Karpas-422 (cell line): ENCODE results near the gene CEMIP. TPM values are rescaled to one million over a fixed set of nuclear protein-coding genes. Genes with fewer than 3 reads are reported as not detected.

ENCODE experiments used
- DNase-seq: peaks from one replicate; pipeline ENCODE4 v3.0.0-alpha.2; 2015
- H2AFZ ChIP-seq: fragments of 200-600 bp; sonication (generic); 2 replicates; pipeline ENCODE4 v1.6.1; 2014; ENCODE audit warnings: antibody characterized with exemption, low read length, mixed read lengths
- H3K27ac ChIP-seq: fragments of 200-600 bp; sonication (generic); 2 replicates; pipeline ENCODE4 v1.5.1; 2014; ENCODE audit warnings: mild to moderate bottlenecking, low read length, moderate library complexity
- H3K27me3 ChIP-seq: fragments of 200-600 bp; sonication (generic); 2 replicates; pipeline ENCODE4 v1.6.1; 2014; ENCODE audit warnings: low read length, mixed read lengths
- H3K36me3 ChIP-seq: fragments of 200-600 bp; sonication (generic); 2 replicates; pipeline ENCODE4 v1.6.1; 2014; ENCODE audit warnings: low read length, mixed read lengths; ENCODE audit not compliant: insufficient read depth
- H3K4me1 ChIP-seq: fragments of 200-600 bp; sonication (generic); 2 replicates; pipeline ENCODE4 v1.6.1; 2014; ENCODE audit warnings: mild to moderate bottlenecking, low read length, mixed read lengths
- H3K4me2 ChIP-seq: fragments of 200-600 bp; sonication (generic); 2 replicates; pipeline ENCODE4 v1.6.1; 2014; ENCODE audit warnings: low read length, low read depth, mild to moderate bottlenecking; ENCODE audit not compliant: poor library complexity, severe bottlenecking
- H3K4me3 ChIP-seq: fragments of 200-600 bp; sonication (generic); 2 replicates; pipeline ENCODE4 v1.5.1; 2014; ENCODE audit warnings: mild to moderate bottlenecking, antibody characterized with exemption, low read length, mixed read lengths
- H3K79me2 ChIP-seq: fragments of 200-600 bp; sonication (generic); 2 replicates; pipeline ENCODE4 v1.6.1; 2014; ENCODE audit warnings: mild to moderate bottlenecking, low read length, mixed read lengths
- H3K9ac ChIP-seq: fragments of 200-600 bp; sonication (generic); 2 replicates; pipeline ENCODE4 v1.6.0; 2014; ENCODE audit warnings: low read length
- H3K9me2 ChIP-seq: fragments of 200-600 bp; sonication (generic), shearing (Covaris generic); replicated peaks from 2 replicates; pipeline ENCODE4 v1.6.0; 2014; ENCODE audit warnings: mild to moderate bottlenecking, low read length, moderate library complexity; ENCODE audit not compliant: insufficient read depth
- H3K9me3 ChIP-seq: fragments of 300-700, 200-600 bp; sonication (generic); 2 replicates; pipeline ENCODE4 v1.6.1; 2014; ENCODE audit warnings: low read length, mixed read lengths
- H4K20me1 ChIP-seq: fragments of 200-600 bp; sonication (generic); 2 replicates; pipeline ENCODE4 v1.6.1; 2014; ENCODE audit warnings: mild to moderate bottlenecking, antibody characterized with exemption, low read length, low read depth; ENCODE audit not compliant: insufficient read depth
- total RNA-seq: library from RNA; depleted of rRNA; stranded (reverse); fragments of >200 nt; shearing (Covaris generic); gene quantifications from 2 replicates; pipeline ENCODE4 v1.2.3, GENCODE V29; 2014; ENCODE audit warnings: low replicate concordance

CEMIP gene
- total RNA-seq, 1 experiment from 2014 or later: not detected

DNA sequence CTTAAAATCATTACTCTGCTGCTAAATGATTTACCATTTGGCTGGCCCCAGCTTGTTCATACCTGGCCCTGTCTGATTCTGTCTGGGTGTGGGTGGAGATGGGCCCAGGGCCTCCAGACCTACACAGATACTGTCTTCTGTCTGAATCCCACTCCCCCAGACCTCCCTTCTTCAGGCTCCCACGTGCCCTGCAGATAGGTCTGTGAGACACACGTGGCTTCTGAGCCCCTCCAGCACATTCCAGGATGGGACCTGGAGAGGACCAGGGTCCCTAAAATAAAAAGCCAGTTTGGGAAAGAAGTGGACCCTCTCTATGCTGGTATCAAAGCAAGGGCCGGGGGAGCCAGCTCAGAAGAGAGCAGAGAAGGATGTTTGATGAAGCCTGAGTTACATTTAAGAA, 14.6 kb upstream of the CEMIP start:
- no peaks in the 10 kb centered on the region for H3K4me1 ChIP-seq
- no peak overlapping the region for H3K27ac ChIP-seq
- H2AFZ ChIP-seq: no peak overlapping the region
- no peak overlapping the region for H3K4me3 ChIP-seq
- no peak overlapping the region for H3K4me2 ChIP-seq
- H3K36me3 ChIP-seq: no peaks in the 10 kb centered on the region
- H3K9ac ChIP-seq: no peak overlapping the region
- no peaks in the 10 kb centered on the region for H3K9me3 ChIP-seq
- no peaks in the 10 kb centered on the region for H3K79me2 ChIP-seq
- DNase-seq: no peak
- H4K20me1 ChIP-seq: no peaks in the 10 kb centered on the region
- no peaks in the 10 kb centered on the region for H3K27me3 ChIP-seq
- H3K9me2 ChIP-seq: no peaks in the 10 kb centered on the region

GRCh38 chr15:80766275-80766674, 12.9 kb upstream of the CEMIP start:
- Histone ChIP-seq H3K36me3 (no peaks in the 10 kb centered on the region), H2AFZ (no peak overlapping the region), H3K4me3 (no peak overlapping the region), H3K79me2 (no peaks in the 10 kb centered on the region), H3K4me2 (no peak overlapping the region), H3K4me1 (no peaks in the 10 kb centered on the region), H3K27me3 (no peaks in the 10 kb centered on the region), H4K20me1 (no peaks in the 10 kb centered on the region), H3K9ac (no peak overlapping the region), H3K9me2 (no peaks in the 10 kb centered on the region), H3K9me3 (no peaks in the 10 kb centered on the region), H3K27ac (no peak overlapping the region)
- DNase-seq: no peak

DNA sequence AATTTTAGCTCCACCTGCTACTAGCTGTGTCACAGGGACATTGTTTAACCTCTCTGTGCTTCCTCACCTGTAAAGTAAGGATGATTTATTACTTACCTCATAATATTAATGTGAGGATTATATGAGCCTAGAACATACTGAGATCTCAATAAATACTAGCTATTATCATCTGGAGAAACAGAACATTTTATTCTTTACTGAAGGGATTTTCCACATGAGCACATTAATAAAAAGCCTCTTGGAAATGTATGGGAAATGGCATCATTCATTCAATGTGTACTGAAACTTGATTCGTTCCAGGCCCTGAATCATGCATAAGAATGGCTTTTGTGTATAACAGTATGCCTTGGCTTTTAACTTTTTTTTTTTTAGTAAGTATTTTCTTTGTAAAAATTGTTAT, 11.0 kb upstream of the CEMIP start:
- H4K20me1 ChIP-seq: no peaks in the 10 kb centered on the region

GRCh38 chr15:80769153-80769828, 9.9 kb upstream of the CEMIP start:
- H3K9ac ChIP-seq: no peak overlapping the region
- H3K4me3 ChIP-seq: no peak overlapping the region
- no peak overlapping the region for H3K4me2 ChIP-seq
- no peaks in the 10 kb centered on the region for H3K79me2 ChIP-seq
- no peaks in the 10 kb centered on the region for H3K36me3 ChIP-seq
- H3K9me2 ChIP-seq: no peaks in the 10 kb centered on the region
- no peaks in the 10 kb centered on the region for H3K9me3 ChIP-seq
- no peak overlapping the region for H2AFZ ChIP-seq
- H4K20me1 ChIP-seq: no peaks in the 10 kb centered on the region
- no peaks in the 10 kb centered on the region for H3K4me1 ChIP-seq
- no peak for DNase-seq
- H3K27ac ChIP-seq: no peak overlapping the region
- H3K27me3 ChIP-seq: no peaks in the 10 kb centered on the region

More for the DNA sequence above, 11.0 kb upstream of the CEMIP start:
- Histone ChIP-seq H3K79me2 (no peaks in the 10 kb centered on the region), H3K9ac (no peak overlapping the region), H3K27ac (no peak overlapping the region), H2AFZ (no peak overlapping the region), H3K9me2 (no peaks in the 10 kb centered on the region), H3K27me3 (no peaks in the 10 kb centered on the region), H3K4me3 (no peak overlapping the region), H3K9me3 (no peaks in the 10 kb centered on the region), H3K4me2 (no peak overlapping the region), H3K4me1 (no peaks in the 10 kb centered on the region), H3K36me3 (no peaks in the 10 kb centered on the region)
- no peak for DNase-seq

GRCh38 chr15:80769829-80770705, 9.1 kb upstream of the CEMIP start:
- Histone ChIP-seq H3K4me2 (no peak overlapping the region), H3K27me3 (no peaks in the 10 kb centered on the region), H3K9ac (no peak overlapping the region), H3K27ac (no peak overlapping the region), H3K9me2 (no peaks in the 10 kb centered on the region), H3K9me3 (no peaks in the 10 kb centered on the region), H4K20me1 (no peaks in the 10 kb centered on the region), H2AFZ (no peak overlapping the region), H3K36me3 (no peaks in the 10 kb centered on the region), H3K4me3 (no peak overlapping the region), H3K4me1 (no peaks in the 10 kb centered on the region), H3K79me2 (no peaks in the 10 kb centered on the region)
- no peak for DNase-seq

- no peaks in the 10 kb centered on the region for H3K4me1 ChIP-seq
- H3K9me3 ChIP-seq: no peaks in the 10 kb centered on the region
- no peak overlapping the region for H3K9ac ChIP-seq
- no peaks in the 10 kb centered on the region for H4K20me1 ChIP-seq
- no peaks in the 10 kb centered on the region for H3K79me2 ChIP-seq
- H3K27ac ChIP-seq: no peak overlapping the region
- no peak overlapping the region for H2AFZ ChIP-seq
- no peak overlapping the region for H3K4me2 ChIP-seq
- no peak for DNase-seq
- H3K9me2 ChIP-seq: no peaks in the 10 kb centered on the region
- no peak overlapping the region for H3K4me3 ChIP-seq
- H3K36me3 ChIP-seq: no peaks in the 10 kb centered on the region
- H3K27me3 ChIP-seq: no peaks in the 10 kb centered on the region
These were observed 6.0 kb upstream of the CEMIP start for GRCh38 chr15:80773122-80773551.

DNA sequence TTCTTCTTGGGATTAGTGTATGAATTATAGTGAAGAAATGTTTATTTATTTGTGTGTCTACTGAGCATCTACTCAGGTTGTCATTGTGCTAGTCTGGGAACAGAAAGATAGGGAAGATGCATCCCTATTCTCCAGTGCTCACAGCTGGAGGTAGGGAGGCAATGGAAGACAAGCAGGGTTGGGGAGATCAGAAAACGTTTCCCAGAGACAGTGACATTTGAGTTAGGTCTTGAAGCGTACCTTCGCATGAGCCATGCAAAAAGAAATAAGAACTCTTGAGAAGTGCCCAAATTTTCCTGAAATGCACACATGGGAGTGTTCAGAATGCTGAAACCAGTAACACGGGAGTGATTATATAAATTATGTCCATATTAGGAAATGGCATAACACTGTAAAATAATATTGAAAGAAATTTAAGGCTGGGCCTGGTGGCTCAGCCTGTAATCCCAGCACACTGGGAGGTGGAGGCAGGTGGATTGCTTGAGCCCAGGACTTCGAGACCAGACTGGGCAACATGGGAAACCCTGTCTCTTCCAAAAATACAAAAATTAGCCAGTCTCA, 5.3 kb upstream of the CEMIP start:
- no peak overlapping the region for H2AFZ ChIP-seq
- no peaks in the 10 kb centered on the region for H3K79me2 ChIP-seq
- H3K4me3 ChIP-seq: no peak overlapping the region
- DNase-seq: no peak
- H3K9me2 ChIP-seq: no peaks in the 10 kb centered on the region
- H3K9ac ChIP-seq: no peak overlapping the region
- no peaks in the 10 kb centered on the region for H4K20me1 ChIP-seq
- H3K27ac ChIP-seq: no peak overlapping the region
- H3K9me3 ChIP-seq: no peaks in the 10 kb centered on the region
- H3K4me2 ChIP-seq: no peak overlapping the region
- no peaks in the 10 kb centered on the region for H3K27me3 ChIP-seq
- no peaks in the 10 kb centered on the region for H3K36me3 ChIP-seq
- no peaks in the 10 kb centered on the region for H3K4me1 ChIP-seq

GRCh38 chr15:80774486-80774885, 4.7 kb upstream of the CEMIP start:
- Histone ChIP-seq H3K9me2 (no peaks in the 10 kb centered on the region), H3K4me2 (no peak overlapping the region), H3K36me3 (no peaks in the 10 kb centered on the region), H3K27me3 (no peaks in the 10 kb centered on the region), H3K4me3 (no peak overlapping the region), H3K4me1 (no peaks in the 10 kb centered on the region), H2AFZ (no peak overlapping the region), H4K20me1 (no peaks in the 10 kb centered on the region), H3K9ac (no peak overlapping the region), H3K27ac (no peak overlapping the region), H3K79me2 (no peaks in the 10 kb centered on the region), H3K9me3 (no peaks in the 10 kb centered on the region)
- no peak for DNase-seq
